Measurements from ENCODE around the gene ADARB1.

The ADARB1 gene

DNA sequence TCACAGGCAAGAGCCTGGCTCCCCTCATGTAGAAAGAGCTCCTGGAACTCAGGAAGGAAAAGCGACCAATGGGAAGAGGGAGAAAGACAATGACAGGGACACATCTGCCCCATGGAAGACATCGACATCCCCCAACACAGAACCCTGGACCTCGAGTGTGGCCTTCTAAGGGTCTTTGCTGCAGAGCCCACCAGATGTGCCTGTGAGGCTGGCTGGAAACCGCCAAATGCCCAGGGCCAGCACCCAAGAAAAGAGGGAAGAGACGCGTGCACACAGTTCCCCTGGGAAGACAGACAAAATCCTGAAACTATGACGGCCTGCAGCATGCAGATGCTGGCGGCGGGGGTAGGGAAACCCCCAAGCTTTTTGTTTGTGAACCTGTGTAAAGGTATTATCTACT is 36.4 kb upstream of the ADARB1 start:
- H3K4me3 ChIP-seq (ENCODE audit: insufficient read depth, low read length, poor library complexity, severe bottlenecking) = no peak overlapping the region
- no peaks in the 10 kb centered on the region for H3K27me3 ChIP-seq (ENCODE audit: low read length)
- H2AFZ ChIP-seq (ENCODE audit: low read depth, low read length, severe bottlenecking) = no peak overlapping the region
- H3K27ac ChIP-seq (ENCODE audit: low read depth, low read length) = no peak overlapping the region
- no peaks in the 10 kb centered on the region for H3K36me3 ChIP-seq (ENCODE audit: low read length)
- no peak overlapping the region for H3K9ac ChIP-seq (ENCODE audit: low read length)
- no peaks in the 10 kb centered on the region for H4K20me1 ChIP-seq (ENCODE audit: low read depth, low read length)
- no peaks in the 10 kb centered on the region for H3K79me2 ChIP-seq (ENCODE audit: insufficient read depth, low read length)
- no peak overlapping the region for H3K4me2 ChIP-seq (ENCODE audit: low read depth, low read length, poor library complexity, severe bottlenecking)
- H3K9me2 ChIP-seq (replicated peaks; ENCODE audit: insufficient read depth, low read length) = no peaks in the 10 kb centered on the region
- no peak for TF ChIP-seq EZH2phosphoT487 (conservative IDR thresholded peaks at IDR 0.05; ENCODE audit: low read length)
- TF ChIP-seq, protein P1, sequence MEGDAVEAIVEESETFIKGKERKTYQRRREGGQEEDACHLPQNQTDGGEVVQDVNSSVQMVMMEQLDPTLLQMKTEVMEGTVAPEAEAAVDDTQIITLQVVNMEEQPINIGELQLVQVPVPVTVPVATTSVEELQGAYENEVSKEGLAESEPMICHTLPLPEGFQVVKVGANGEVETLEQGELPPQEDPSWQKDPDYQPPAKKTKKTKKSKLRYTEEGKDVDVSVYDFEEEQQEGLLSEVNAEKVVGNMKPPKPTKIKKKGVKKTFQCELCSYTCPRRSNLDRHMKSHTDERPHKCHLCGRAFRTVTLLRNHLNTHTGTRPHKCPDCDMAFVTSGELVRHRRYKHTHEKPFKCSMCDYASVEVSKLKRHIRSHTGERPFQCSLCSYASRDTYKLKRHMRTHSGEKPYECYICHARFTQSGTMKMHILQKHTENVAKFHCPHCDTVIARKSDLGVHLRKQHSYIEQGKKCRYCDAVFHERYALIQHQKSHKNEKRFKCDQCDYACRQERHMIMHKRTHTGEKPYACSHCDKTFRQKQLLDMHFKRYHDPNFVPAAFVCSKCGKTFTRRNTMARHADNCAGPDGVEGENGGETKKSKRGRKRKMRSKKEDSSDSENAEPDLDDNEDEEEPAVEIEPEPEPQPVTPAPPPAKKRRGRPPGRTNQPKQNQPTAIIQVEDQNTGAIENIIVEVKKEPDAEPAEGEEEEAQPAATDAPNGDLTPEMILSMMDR (IDR thresholded peaks at IDR 0.05; ENCODE audit: insufficient read depth, low read length, poor library complexity, severe bottlenecking) = no peak
- H3K9me3 ChIP-seq (ENCODE audit: insufficient read depth, low read length) = peaks cover 15% of the 10 kb centered on the region; the same call in 1 of the 2 replicates
- no peaks in the 10 kb centered on the region for H3F3A ChIP-seq (ENCODE audit: insufficient read depth)

DNA sequence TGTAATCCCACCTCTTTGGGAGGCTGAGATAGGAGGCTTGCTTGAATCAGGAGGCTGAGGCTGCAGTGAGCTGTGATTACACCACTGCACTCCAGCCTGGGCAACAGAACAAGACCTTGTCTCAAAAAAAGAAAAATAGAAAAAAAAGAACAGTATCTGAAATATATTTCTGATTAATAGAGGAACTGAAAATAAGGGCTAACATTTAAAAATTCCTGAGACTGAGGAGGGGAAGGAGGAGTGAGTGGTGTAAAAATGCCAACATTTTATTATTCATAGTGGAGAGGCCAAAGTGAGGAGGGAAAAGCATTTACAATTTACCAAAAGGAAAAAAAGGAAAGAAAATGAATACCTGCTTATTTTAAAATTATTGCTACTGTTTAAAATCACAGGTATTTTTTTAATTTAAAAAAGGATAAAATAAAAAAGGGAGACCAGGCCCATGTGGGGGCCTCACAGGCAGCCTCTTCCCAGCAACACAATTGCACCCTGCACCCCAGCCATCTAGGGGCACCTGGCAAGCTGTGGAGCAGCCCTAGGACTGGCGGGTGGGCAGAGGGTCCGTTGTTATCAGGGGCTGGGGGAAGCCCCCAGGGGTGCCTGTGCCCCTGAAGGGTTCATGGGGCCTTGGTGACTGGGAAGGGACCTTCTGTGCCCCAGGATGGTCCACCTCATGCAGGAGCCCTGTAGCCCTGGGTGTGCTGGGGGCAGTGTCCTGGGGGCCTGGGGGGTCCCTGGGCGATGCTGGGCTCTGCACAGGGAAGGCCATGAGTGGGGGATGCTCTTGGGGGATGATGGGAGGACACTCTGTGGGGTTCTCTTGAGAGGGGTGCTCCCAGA is 34.8 kb upstream of the ADARB1 start:
- no peak overlapping the region for H3K4me2 ChIP-seq (ENCODE audit: low read depth, low read length, poor library complexity, severe bottlenecking)
- H3K9me2 ChIP-seq (replicated peaks; ENCODE audit: insufficient read depth, low read length) = no peaks in the 10 kb centered on the region
- H3K36me3 ChIP-seq (ENCODE audit: low read length) = no peaks in the 10 kb centered on the region
- no peak overlapping the region for H3K27ac ChIP-seq (ENCODE audit: low read depth, low read length)
- TF ChIP-seq, protein P1 (IDR thresholded peaks at IDR 0.05; ENCODE audit: insufficient read depth, low read length, poor library complexity, severe bottlenecking) = no peak
- no peak for TF ChIP-seq EZH2phosphoT487 (conservative IDR thresholded peaks at IDR 0.05; ENCODE audit: low read length)
- no peaks in the 10 kb centered on the region for H3F3A ChIP-seq (ENCODE audit: insufficient read depth)
- no peaks in the 10 kb centered on the region for H3K79me2 ChIP-seq (ENCODE audit: insufficient read depth, low read length)
- H3K9me3 ChIP-seq (ENCODE audit: insufficient read depth, low read length) = peaks cover 15% of the 10 kb centered on the region; the same call in 1 of the 2 replicates
- H3K27me3 ChIP-seq (ENCODE audit: low read length) = no peaks in the 10 kb centered on the region
- H2AFZ ChIP-seq (ENCODE audit: low read depth, low read length, severe bottlenecking) = no peak overlapping the region
- no peak overlapping the region for H3K4me3 ChIP-seq (ENCODE audit: insufficient read depth, low read length, poor library complexity, severe bottlenecking)
- no peaks in the 10 kb centered on the region for H4K20me1 ChIP-seq (ENCODE audit: low read depth, low read length)
- H3K9ac ChIP-seq (ENCODE audit: low read length) = no peak overlapping the region

DNA sequence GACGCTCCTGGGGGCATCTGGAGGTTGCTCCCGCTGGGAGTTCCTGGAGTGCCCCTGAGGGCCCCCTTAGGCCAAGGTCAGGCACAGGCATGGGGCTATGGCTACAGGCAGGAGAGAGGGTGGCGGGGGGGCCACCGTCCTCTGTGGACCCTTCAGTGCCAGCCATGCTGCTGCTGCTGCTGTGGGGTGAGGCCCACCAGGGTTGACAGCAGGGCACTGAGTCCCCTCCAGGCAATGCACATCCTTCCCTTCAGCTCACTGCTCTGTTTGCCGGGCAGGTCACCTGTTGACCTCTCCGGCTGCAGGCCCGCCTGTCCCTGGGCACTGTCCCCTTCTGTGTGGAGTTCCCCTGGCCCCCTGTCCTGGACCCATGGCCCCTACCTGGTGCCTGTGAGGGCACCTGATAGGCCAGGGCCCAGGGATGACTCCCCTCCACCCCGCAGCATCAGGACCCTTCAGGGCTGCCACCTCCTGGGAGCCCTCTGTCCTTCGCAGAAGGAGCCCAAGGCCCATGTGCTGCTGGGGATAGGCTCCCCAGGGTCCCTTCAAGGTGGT is 34.1 kb upstream of the ADARB1 start:
- Histone ChIP-seq H3F3A (ENCODE audit: insufficient read depth) (no peaks in the 10 kb centered on the region), H3K27me3 (ENCODE audit: low read length) (no peaks in the 10 kb centered on the region), H3K4me2 (ENCODE audit: low read depth, low read length, poor library complexity, severe bottlenecking) (no peak overlapping the region), H2AFZ (ENCODE audit: low read depth, low read length, severe bottlenecking) (no peak overlapping the region), H3K79me2 (ENCODE audit: insufficient read depth, low read length) (no peaks in the 10 kb centered on the region), H3K9me2 (replicated peaks; ENCODE audit: insufficient read depth, low read length) (no peaks in the 10 kb centered on the region), H4K20me1 (ENCODE audit: low read depth, low read length) (no peaks in the 10 kb centered on the region), H3K9me3 (ENCODE audit: insufficient read depth, low read length) (peaks cover 15% of the 10 kb centered on the region; the same call in 1 of the 2 replicates), H3K36me3 (ENCODE audit: low read length) (no peaks in the 10 kb centered on the region), H3K27ac (ENCODE audit: low read depth, low read length) (no peak overlapping the region), H3K9ac (ENCODE audit: low read length) (no peak overlapping the region), H3K4me3 (ENCODE audit: insufficient read depth, low read length, poor library complexity, severe bottlenecking) (no peak overlapping the region)
- no peak for TF ChIP-seq EZH2phosphoT487 (conservative IDR thresholded peaks at IDR 0.05; ENCODE audit: low read length)
- TF ChIP-seq, protein P1 (IDR thresholded peaks at IDR 0.05; ENCODE audit: insufficient read depth, low read length, poor library complexity, severe bottlenecking) = no peak

Measured in SU-DHL-6 (cell line).